Measurements from ENCODE around the gene PDIA5. TPM values are rescaled to one million over a fixed set of nuclear protein-coding genes. Genes with fewer than 3 reads are reported as not detected.

Gene PDIA5
- total RNA-seq, 3 donors from 2014 or later (not counting 1 experiment from before 2014, with no cell fraction given): 0.59 to 3.3 (median 0.63) TPM

GRCh38 chr3:123036352-123037014 lies 30.3 kb upstream of the PDIA5 start:
- Histone ChIP-seq H3K27ac (ENCODE audit: low read length) (no peak overlapping the region), H3K36me3 (ENCODE audit: control insufficient read depth, insufficient read depth, low read length) (no peaks in the 10 kb centered on the region), H3K9me3 (ENCODE audit: control insufficient read depth, insufficient read depth, low read length) (no peaks in the 10 kb centered on the region), H3K4me3 (ENCODE audit: low read length) (no peak overlapping the region), H3K4me1 (ENCODE audit: control insufficient read depth, insufficient read depth, low read length) (no peaks in the 10 kb centered on the region), H3K27me3 (ENCODE audit: control insufficient read depth, insufficient read depth, low read length) (no peaks in the 10 kb centered on the region)
- DNase-seq (no peak), ATAC-seq (no peak)
- TF ChIP-seq CTCF (IDR thresholded peaks at IDR 0.05): no peak
- intact Hi-C loops (cut with micrococcal nuclease): no loop called here
- Mint-ChIP-seq H3K36me3 (no peaks in the 10 kb centered on the region), H3K27me3 (ENCODE audit: low read depth in 2 of 2) (peaks cover 26 to 41% of the 10 kb centered on the region in 2 donors), H3K4me1 (no peaks in the 10 kb centered on the region), H3K27ac (no peak overlapping the region), H3K9me3 (no peaks in the 10 kb centered on the region), H3K4me3 (no peak overlapping the region)
- WGBS (ENCODE audit: insufficient coverage): 85% methylated on average over 7 of the region's 8 CpGs

DNA sequence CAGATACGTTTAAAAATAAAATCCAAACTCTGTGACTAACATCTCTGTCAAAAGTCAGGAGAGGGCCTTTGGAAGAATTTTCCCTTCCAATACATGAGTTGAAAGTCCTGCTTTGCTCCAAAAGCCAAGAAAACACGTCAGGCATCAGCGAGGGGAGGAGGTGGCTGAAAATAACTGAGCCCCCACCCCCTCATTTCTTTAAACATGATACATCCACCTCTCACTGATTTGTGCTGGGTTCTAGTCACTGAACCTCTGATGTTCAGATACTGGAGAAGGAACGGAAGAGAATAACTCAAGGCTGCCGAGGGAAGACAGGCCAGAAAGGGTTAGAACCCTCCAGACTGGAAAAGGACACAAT lies 29.8 kb upstream of the PDIA5 start:
- Histone ChIP-seq H3K4me1 (ENCODE audit: control insufficient read depth, insufficient read depth, low read length) (no peaks in the 10 kb centered on the region), H3K9me3 (ENCODE audit: control insufficient read depth, insufficient read depth, low read length) (no peaks in the 10 kb centered on the region), H3K36me3 (ENCODE audit: control insufficient read depth, insufficient read depth, low read length) (no peaks in the 10 kb centered on the region), H3K4me3 (ENCODE audit: low read length) (no peak overlapping the region), H3K27ac (ENCODE audit: low read length) (no peak overlapping the region), H3K27me3 (ENCODE audit: control insufficient read depth, insufficient read depth, low read length) (no peaks in the 10 kb centered on the region)
- H3K36me3 Mint-ChIP-seq: no peaks in the 10 kb centered on the region
- 72% methylated on average over 4 of the region's 5 CpGs for WGBS (ENCODE audit: insufficient coverage)
- no peaks in the 10 kb centered on the region for H3K4me1 Mint-ChIP-seq
- H3K27ac Mint-ChIP-seq: no peak overlapping the region
- H3K4me3 Mint-ChIP-seq: no peak overlapping the region
- peaks cover 26 to 41% of the 10 kb centered on the region in 2 donors for H3K27me3 Mint-ChIP-seq (ENCODE audit: low read depth in 2 of 2)
- no peak for ATAC-seq
- no peaks in the 10 kb centered on the region for H3K9me3 Mint-ChIP-seq
- intact Hi-C loops (cut with micrococcal nuclease): no loop called here
- no peak for DNase-seq
- no peak for TF ChIP-seq CTCF (IDR thresholded peaks at IDR 0.05)

DNA sequence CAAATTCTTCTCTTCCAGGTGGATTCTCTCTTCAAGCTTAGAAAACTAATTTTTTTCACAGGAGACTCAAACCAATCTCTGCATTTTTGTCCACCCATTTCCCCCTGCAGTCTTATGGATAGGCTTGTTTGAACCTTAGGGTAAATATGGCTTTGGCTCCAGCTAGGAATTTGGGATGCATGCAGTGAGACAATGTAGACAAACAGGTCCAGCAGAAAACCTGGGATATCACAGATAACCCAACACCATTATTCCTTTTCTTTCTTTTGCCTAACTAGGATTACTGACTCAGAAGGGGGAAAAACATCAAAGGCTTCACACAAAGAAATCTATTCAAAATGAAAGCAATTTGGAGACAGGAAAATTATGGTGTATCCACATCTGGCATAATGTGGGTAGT lies 28.1 kb upstream of the PDIA5 start:
- H3K4me3 Mint-ChIP-seq: no peak overlapping the region
- TF ChIP-seq CTCF (IDR thresholded peaks at IDR 0.05): no peak
- H3K27me3 ChIP-seq (ENCODE audit: control insufficient read depth, insufficient read depth, low read length): no peaks in the 10 kb centered on the region
- no peaks in the 10 kb centered on the region for H3K9me3 ChIP-seq (ENCODE audit: control insufficient read depth, insufficient read depth, low read length)
- H3K27ac Mint-ChIP-seq: no peak overlapping the region
- no peak overlapping the region for H3K4me3 ChIP-seq (ENCODE audit: low read length)
- no peak overlapping the region for H3K27ac ChIP-seq (ENCODE audit: low read length)
- no peaks in the 10 kb centered on the region for H3K4me1 Mint-ChIP-seq
- H3K4me1 ChIP-seq (ENCODE audit: control insufficient read depth, insufficient read depth, low read length): no peaks in the 10 kb centered on the region
- H3K27me3 Mint-ChIP-seq (ENCODE audit: low read depth in 2 of 2): peaks cover 26 to 41% of the 10 kb centered on the region in 2 donors
- ATAC-seq (no peak), DNase-seq (no peak)
- H3K36me3 Mint-ChIP-seq: no peaks in the 10 kb centered on the region
- H3K9me3 Mint-ChIP-seq: no peaks in the 10 kb centered on the region
- no peaks in the 10 kb centered on the region for H3K36me3 ChIP-seq (ENCODE audit: control insufficient read depth, insufficient read depth, low read length)
- intact Hi-C loops (cut with micrococcal nuclease): no loop called here

- 85% methylated on average over 2 of the region's 3 CpGs for WGBS (ENCODE audit: insufficient coverage)
- Histone ChIP-seq H3K9me3 (ENCODE audit: control insufficient read depth, insufficient read depth, low read length) (no peaks in the 10 kb centered on the region), H3K4me1 (ENCODE audit: control insufficient read depth, insufficient read depth, low read length) (no peaks in the 10 kb centered on the region), H3K27ac (ENCODE audit: low read length) (no peak overlapping the region), H3K36me3 (ENCODE audit: control insufficient read depth, insufficient read depth, low read length) (no peaks in the 10 kb centered on the region), H3K27me3 (ENCODE audit: control insufficient read depth, insufficient read depth, low read length) (no peaks in the 10 kb centered on the region), H3K4me3 (ENCODE audit: low read length) (no peak overlapping the region)
- no peak for TF ChIP-seq CTCF (IDR thresholded peaks at IDR 0.05)
- no peak for ATAC-seq
- H3K4me3 Mint-ChIP-seq: no peak overlapping the region
- no peak overlapping the region for H3K27ac Mint-ChIP-seq
- no peaks in the 10 kb centered on the region for H3K4me1 Mint-ChIP-seq
- intact Hi-C loops (cut with micrococcal nuclease): no loop called here
- no peak for DNase-seq
- no peaks in the 10 kb centered on the region for H3K9me3 Mint-ChIP-seq
- H3K27me3 Mint-ChIP-seq (ENCODE audit: low read depth in 2 of 2): peaks cover 25 to 38% of the 10 kb centered on the region in 2 donors
- H3K36me3 Mint-ChIP-seq: no peaks in the 10 kb centered on the region
These were observed 27.6 kb upstream of the PDIA5 start for GRCh38 chr3:123039178-123039577.

Data from natural killer cell (primary cell).